ENCODE results near the gene SCNN1G.

The SCNN1G gene

DNA sequence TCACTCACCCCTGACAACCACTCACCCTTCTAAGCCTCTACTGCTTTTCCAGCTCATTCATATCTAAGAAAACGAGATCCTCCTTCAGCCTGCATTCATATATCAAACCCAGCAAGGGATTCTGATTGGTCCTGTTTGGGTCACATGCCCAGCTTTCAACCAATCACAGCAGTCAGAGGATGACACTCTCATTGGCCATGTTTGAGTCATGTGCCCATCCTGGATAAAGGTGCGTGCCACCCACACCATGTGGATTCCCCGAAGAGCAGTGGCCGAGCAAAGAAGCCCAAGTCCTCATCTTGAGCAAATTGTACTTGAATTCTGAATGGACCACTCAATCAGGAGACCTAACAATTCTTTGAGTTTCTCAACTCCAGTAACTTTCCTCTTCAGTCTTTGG lies 45.0 kb downstream of the SCNN1G start:
- Histone ChIP-seq H3K14ac (ENCODE audit: low read length in 2 of 2) (no peak overlapping the region), H3K4ac (ENCODE audit: low read depth in 1 of 2, low read length in 2 of 2) (no peak overlapping the region), H3K27me3 (ENCODE audit: control insufficient read depth in 1 of 2, insufficient read depth in 1 of 2, low read length in 2 of 2) (peaks cover 0 to 6% of the 10 kb centered on the region in 2 experiments), H3K9ac (ENCODE audit: low read length) (no peak overlapping the region), H2BK120ac (ENCODE audit: low read depth, low read length) (no peak overlapping the region), H3K27ac (ENCODE audit: low read length, poor library complexity, severe bottlenecking) (no peak overlapping the region), H3K23ac (ENCODE audit: low read length in 2 of 2) (no peak overlapping the region), H3K18ac (ENCODE audit: low read depth in 1 of 2, low read length in 2 of 2) (no peak overlapping the region), H3K79me1 (replicated peaks; ENCODE audit: low read length, poor library complexity, severe bottlenecking) (no peaks in the 10 kb centered on the region), H3K4me3 (ENCODE audit: insufficient read depth in 1 of 2, low read depth in 1 of 2, low read length in 2 of 2) (no peak overlapping the region), H3K4me1 (ENCODE audit: control insufficient read depth, insufficient read depth, low read depth, low read length) (no peaks in the 10 kb centered on the region), H2AFZ (ENCODE audit: low read depth, low read length) (no peak overlapping the region), H3K36me3 (ENCODE audit: control insufficient read depth in 1 of 2, insufficient read depth in 2 of 2, low read depth in 1 of 2, low read length in 2 of 2) (no peaks in the 10 kb centered on the region), H4K8ac (ENCODE audit: low read length) (no peak overlapping the region), H2BK15ac (ENCODE audit: low read depth, poor library complexity, severe bottlenecking) (no peak overlapping the region), H2BK5ac (ENCODE audit: low read depth, low read length, poor library complexity, severe bottlenecking) (no peak overlapping the region), H2BK12ac (ENCODE audit: low read length in 2 of 2) (no peak overlapping the region), H2AK5ac (ENCODE audit: low read length, severe bottlenecking) (no peak overlapping the region), H4K91ac (ENCODE audit: low read length) (no peak overlapping the region), H3K4me2 (ENCODE audit: low read length, poor library complexity, severe bottlenecking) (no peak overlapping the region), H3K9me3 (ENCODE audit: control insufficient read depth, low read length) (no peaks in the 10 kb centered on the region)
- DNase-seq, result no peak
- 50% methylated on average over 4 of the region's 4 CpGs for WGBS

DNA sequence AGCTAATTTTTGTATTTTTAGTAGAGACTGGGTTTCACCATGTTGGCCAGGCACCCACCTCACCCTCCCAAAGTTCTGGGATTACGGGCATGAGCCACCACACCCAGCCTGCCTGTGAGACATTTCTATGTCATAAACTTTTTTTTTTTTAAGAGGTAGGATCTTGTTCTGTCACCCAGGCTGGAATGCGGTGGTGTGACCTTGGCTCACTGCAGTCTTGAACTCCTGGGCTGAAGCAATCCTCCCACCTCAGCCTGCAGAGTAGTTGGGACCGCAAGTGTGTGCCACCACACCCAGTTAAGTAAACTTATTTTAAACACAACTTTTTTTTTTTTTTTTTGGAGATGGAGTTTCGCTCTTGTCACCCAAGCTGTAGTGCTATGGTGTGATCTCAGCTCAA lies 47.2 kb downstream of the SCNN1G start:
- H2BK5ac ChIP-seq (ENCODE audit: low read depth, low read length, poor library complexity, severe bottlenecking), result no peak overlapping the region
- H2AFZ ChIP-seq (ENCODE audit: low read depth, low read length), result no peak overlapping the region
- no peak overlapping the region for H3K4me2 ChIP-seq (ENCODE audit: low read length, poor library complexity, severe bottlenecking)
- no peak overlapping the region for H2BK120ac ChIP-seq (ENCODE audit: low read depth, low read length)
- H2BK12ac ChIP-seq (ENCODE audit: low read length in 2 of 2), result no peak overlapping the region
- H3K27me3 ChIP-seq (ENCODE audit: control insufficient read depth in 1 of 2, insufficient read depth in 1 of 2, low read length in 2 of 2), result no peaks in the 10 kb centered on the region
- no peak overlapping the region for H3K4me3 ChIP-seq (ENCODE audit: insufficient read depth in 1 of 2, low read depth in 1 of 2, low read length in 2 of 2)
- no peak for DNase-seq
- H4K91ac ChIP-seq (ENCODE audit: low read length), result no peak overlapping the region
- no peak overlapping the region for H3K4ac ChIP-seq (ENCODE audit: low read depth in 1 of 2, low read length in 2 of 2)
- H3K9me3 ChIP-seq (ENCODE audit: control insufficient read depth, low read length), result no peaks in the 10 kb centered on the region
- no peaks in the 10 kb centered on the region for H3K4me1 ChIP-seq (ENCODE audit: control insufficient read depth, insufficient read depth, low read depth, low read length)
- no peak overlapping the region for H4K8ac ChIP-seq (ENCODE audit: low read length)
- WGBS, result 87% methylated on average over 2 of the region's 4 CpGs
- no peak overlapping the region for H3K18ac ChIP-seq (ENCODE audit: low read depth in 1 of 2, low read length in 2 of 2)
- no peak overlapping the region for H3K27ac ChIP-seq (ENCODE audit: low read length, poor library complexity, severe bottlenecking)
- no peaks in the 10 kb centered on the region for H3K36me3 ChIP-seq (ENCODE audit: control insufficient read depth in 1 of 2, insufficient read depth in 2 of 2, low read depth in 1 of 2, low read length in 2 of 2)
- no peaks in the 10 kb centered on the region for H3K79me1 ChIP-seq (replicated peaks; ENCODE audit: low read length, poor library complexity, severe bottlenecking)
- H3K14ac ChIP-seq (ENCODE audit: low read length in 2 of 2), result no peak overlapping the region
- no peak overlapping the region for H2BK15ac ChIP-seq (ENCODE audit: low read depth, poor library complexity, severe bottlenecking)
- no peak overlapping the region for H2AK5ac ChIP-seq (ENCODE audit: low read length, severe bottlenecking)
- no peak overlapping the region for H3K9ac ChIP-seq (ENCODE audit: low read length)
- H3K23ac ChIP-seq (ENCODE audit: low read length in 2 of 2), result no peak overlapping the region

DNA sequence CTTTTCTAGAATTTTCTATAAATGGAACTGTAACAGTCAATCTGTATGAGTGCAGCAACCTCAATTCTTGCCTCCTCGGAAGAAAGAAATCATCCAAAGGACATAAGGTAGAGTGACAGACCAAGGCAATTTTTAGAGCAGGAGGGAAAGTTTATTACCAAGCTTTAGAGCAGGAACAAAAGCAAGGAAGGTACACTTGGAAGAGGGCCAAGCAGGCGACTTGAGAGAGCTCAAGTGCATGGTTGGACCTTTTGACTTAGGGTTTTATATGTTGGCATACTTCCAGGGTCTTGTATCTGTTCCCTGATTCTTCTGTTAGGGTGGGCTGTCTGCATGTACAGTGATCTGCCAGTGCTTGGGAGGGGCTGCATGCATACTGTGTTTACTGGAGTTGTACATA lies 50.3 kb downstream of the SCNN1G start:
- 73% methylated on average over 2 of the region's 2 CpGs for WGBS
- DNase-seq, result no peak
- H2BK15ac ChIP-seq (ENCODE audit: low read depth, poor library complexity, severe bottlenecking), result no peak overlapping the region
- no peaks in the 10 kb centered on the region for H3K27me3 ChIP-seq (ENCODE audit: control insufficient read depth in 1 of 2, insufficient read depth in 1 of 2, low read length in 2 of 2)
- no peak overlapping the region for H3K27ac ChIP-seq (ENCODE audit: low read length, poor library complexity, severe bottlenecking)
- H4K8ac ChIP-seq (ENCODE audit: low read length), result no peak overlapping the region
- H2AK5ac ChIP-seq (ENCODE audit: low read length, severe bottlenecking), result no peak overlapping the region
- H3K14ac ChIP-seq (ENCODE audit: low read length in 2 of 2), result no peak overlapping the region
- H3K4me1 ChIP-seq (ENCODE audit: control insufficient read depth, insufficient read depth, low read depth, low read length), result no peaks in the 10 kb centered on the region
- no peak overlapping the region for H3K18ac ChIP-seq (ENCODE audit: low read depth in 1 of 2, low read length in 2 of 2)
- no peak overlapping the region for H3K4ac ChIP-seq (ENCODE audit: low read depth in 1 of 2, low read length in 2 of 2)
- no peaks in the 10 kb centered on the region for H3K9me3 ChIP-seq (ENCODE audit: control insufficient read depth, low read length)
- H3K79me1 ChIP-seq (replicated peaks; ENCODE audit: low read length, poor library complexity, severe bottlenecking), result no peaks in the 10 kb centered on the region
- H3K9ac ChIP-seq (ENCODE audit: low read length), result no peak overlapping the region
- no peaks in the 10 kb centered on the region for H3K36me3 ChIP-seq (ENCODE audit: control insufficient read depth in 1 of 2, insufficient read depth in 2 of 2, low read depth in 1 of 2, low read length in 2 of 2)
- no peak overlapping the region for H2AFZ ChIP-seq (ENCODE audit: low read depth, low read length)
- H3K4me3 ChIP-seq (ENCODE audit: insufficient read depth in 1 of 2, low read depth in 1 of 2, low read length in 2 of 2), result no peak overlapping the region
- no peak overlapping the region for H3K4me2 ChIP-seq (ENCODE audit: low read length, poor library complexity, severe bottlenecking)
- no peak overlapping the region for H2BK120ac ChIP-seq (ENCODE audit: low read depth, low read length)
- H3K23ac ChIP-seq (ENCODE audit: low read length in 2 of 2), result no peak overlapping the region
- H2BK5ac ChIP-seq (ENCODE audit: low read depth, low read length, poor library complexity, severe bottlenecking), result no peak overlapping the region
- H2BK12ac ChIP-seq (ENCODE audit: low read length in 2 of 2), result no peak overlapping the region
- H4K91ac ChIP-seq (ENCODE audit: low read length), result no peak overlapping the region

DNA sequence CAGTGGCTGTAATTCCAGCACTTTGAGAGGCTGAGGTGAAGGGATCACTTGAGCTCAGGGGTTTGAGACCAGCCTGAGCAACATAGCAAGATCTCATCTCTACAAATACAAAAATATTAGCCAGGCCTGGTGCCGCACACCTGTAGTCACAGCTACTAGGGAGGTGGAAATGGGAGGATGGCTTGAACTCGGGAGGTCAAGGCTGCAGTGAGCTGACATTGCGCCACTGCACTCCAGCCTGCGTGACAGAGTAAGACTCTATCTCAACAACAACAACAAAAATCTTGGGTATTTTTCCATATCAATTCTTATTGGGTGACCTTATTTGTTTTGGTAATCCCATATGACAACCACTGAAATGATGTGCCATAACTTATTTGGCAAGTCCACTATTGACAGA lies 52.6 kb downstream of the SCNN1G start:
- Histone ChIP-seq H2AK5ac (ENCODE audit: low read length, severe bottlenecking) (no peak overlapping the region), H3K79me1 (replicated peaks; ENCODE audit: low read length, poor library complexity, severe bottlenecking) (no peaks in the 10 kb centered on the region), H2BK12ac (ENCODE audit: low read length in 2 of 2) (no peak overlapping the region), H3K9me3 (ENCODE audit: control insufficient read depth, low read length) (no peaks in the 10 kb centered on the region), H2AFZ (ENCODE audit: low read depth, low read length) (no peak overlapping the region), H4K91ac (ENCODE audit: low read length) (no peak overlapping the region), H2BK15ac (ENCODE audit: low read depth, poor library complexity, severe bottlenecking) (no peak overlapping the region), H3K4me2 (ENCODE audit: low read length, poor library complexity, severe bottlenecking) (no peak overlapping the region), H3K36me3 (ENCODE audit: control insufficient read depth in 1 of 2, insufficient read depth in 2 of 2, low read depth in 1 of 2, low read length in 2 of 2) (no peaks in the 10 kb centered on the region), H3K18ac (ENCODE audit: low read depth in 1 of 2, low read length in 2 of 2) (no peak overlapping the region), H3K4me3 (ENCODE audit: insufficient read depth in 1 of 2, low read depth in 1 of 2, low read length in 2 of 2) (no peak overlapping the region), H2BK120ac (ENCODE audit: low read depth, low read length) (no peak overlapping the region), H3K14ac (ENCODE audit: low read length in 2 of 2) (no peak overlapping the region), H3K4ac (ENCODE audit: low read depth in 1 of 2, low read length in 2 of 2) (no peak overlapping the region), H2BK5ac (ENCODE audit: low read depth, low read length, poor library complexity, severe bottlenecking) (no peak overlapping the region), H4K8ac (ENCODE audit: low read length) (no peak overlapping the region), H3K27me3 (ENCODE audit: control insufficient read depth in 1 of 2, insufficient read depth in 1 of 2, low read length in 2 of 2) (no peaks in the 10 kb centered on the region), H3K27ac (ENCODE audit: low read length, poor library complexity, severe bottlenecking) (no peak overlapping the region), H3K9ac (ENCODE audit: low read length) (no peak overlapping the region), H3K23ac (ENCODE audit: low read length in 2 of 2) (no peak overlapping the region), H3K4me1 (ENCODE audit: control insufficient read depth, insufficient read depth, low read depth, low read length) (no peaks in the 10 kb centered on the region)
- 100% methylated on average over 1 of the region's 4 CpGs for WGBS
- no peak for DNase-seq
